Non-pigmented ciliary epithelial cell (primary cell): ENCODE measurements around the gene VPS26B.
"Not testable (repeated sequence)": the region's sequence is repeated elsewhere in the genome, so short reads cannot be mapped to it uniquely, and the experiment has no call there.

ENCODE experiments used
- DNase-seq: peaks from one replicate; pipeline ENCODE4 v3.0.0-alpha.2; 2010; ENCODE audit warnings: low read depth

VPS26B gene

GRCh38 chr11:134231958-134232659 is 7.6 kb downstream of the VPS26B start:
- DNase-seq: no peak

- DNase-seq: no peak
Observed at GRCh38 chr11:134233729-134234179, 9.3 kb downstream of the VPS26B start.

GRCh38 chr11:134235399-134235798 is 10.9 kb downstream of the VPS26B start:
- DNase-seq: no peak

- DNase-seq: no peak
Observed at GRCh38 chr11:134236834-134237556, 12.5 kb downstream of the VPS26B start.

GRCh38 chr11:134237557-134237922 is 13.1 kb downstream of the VPS26B start:
- DNase-seq: no peak

GRCh38 chr11:134238956-134239355 is 14.5 kb downstream of the VPS26B start:
- DNase-seq: no peak

- no peak for DNase-seq
Observed at GRCh38 chr11:134240592-134240991, 16.1 kb downstream of the VPS26B start.

GRCh38 chr11:134242376-134242775 is 17.9 kb downstream of the VPS26B start:
- DNase-seq: no peak

- no peak for DNase-seq
Observed at GRCh38 chr11:134243913-134244312, 19.4 kb downstream of the VPS26B start.

- no peak for DNase-seq
Observed at GRCh38 chr11:134244593-134244992, 20.1 kb downstream of the VPS26B start.

- DNase-seq: no peak
Observed at GRCh38 chr11:134245434-134245833, 21.0 kb downstream of the VPS26B start.

- DNase-seq: no peak
Observed at GRCh38 chr11:134246100-134246499, 21.6 kb downstream of the VPS26B start.

- no peak for DNase-seq
Observed at GRCh38 chr11:134246678-134247077, 22.2 kb downstream of the VPS26B start.

- no peak for DNase-seq
Observed at GRCh38 chr11:134248910-134249480, 24.5 kb downstream of the VPS26B start.

- DNase-seq: no peak
Observed at GRCh38 chr11:134250246-134250645, 25.8 kb downstream of the VPS26B start.

GRCh38 chr11:134250675-134251074 is 26.2 kb downstream of the VPS26B start:
- DNase-seq: no peak

GRCh38 chr11:134252346-134253187 is 28.1 kb downstream of the VPS26B start:
- DNase-seq: peak; percentile 23

GRCh38 chr11:134253188-134253993 is 28.9 kb downstream of the VPS26B start, which contains the start of the genes ACAD8 and THYN1:
TSS of gene ACAD8 (plus strand) at chr11:134253568. CDS start at chr11:134253601, 33 bp downstream.
TSS of gene THYN1 (minus strand) at chr11:134253352. CDS start at chr11:134252882, 470 bp downstream.
- DNase-seq: peak; percentile 88

- no peak for DNase-seq
Observed at GRCh38 chr11:134254433-134255183, 30.1 kb downstream of the VPS26B start.

GRCh38 chr11:134255184-134255561 is 30.7 kb downstream of the VPS26B start:
- not testable (repeated sequence) for DNase-seq
